HG03045 (cell line): ENCODE data around the gene TTC28.
"Not testable (repeated sequence)": the region's sequence is repeated elsewhere in the genome, so short reads cannot be mapped to it uniquely, and the experiment has no call there.

Source experiments
- ATAC-seq: cut with Tn5 transposase; IDR thresholded peaks from one replicate; pipeline ENCODE4 v1.9.1; 2021; ENCODE audit warnings: mild to moderate bottlenecking, moderate library complexity; ENCODE audit not compliant: unreplicated experiment

TTC28 gene

DNA sequence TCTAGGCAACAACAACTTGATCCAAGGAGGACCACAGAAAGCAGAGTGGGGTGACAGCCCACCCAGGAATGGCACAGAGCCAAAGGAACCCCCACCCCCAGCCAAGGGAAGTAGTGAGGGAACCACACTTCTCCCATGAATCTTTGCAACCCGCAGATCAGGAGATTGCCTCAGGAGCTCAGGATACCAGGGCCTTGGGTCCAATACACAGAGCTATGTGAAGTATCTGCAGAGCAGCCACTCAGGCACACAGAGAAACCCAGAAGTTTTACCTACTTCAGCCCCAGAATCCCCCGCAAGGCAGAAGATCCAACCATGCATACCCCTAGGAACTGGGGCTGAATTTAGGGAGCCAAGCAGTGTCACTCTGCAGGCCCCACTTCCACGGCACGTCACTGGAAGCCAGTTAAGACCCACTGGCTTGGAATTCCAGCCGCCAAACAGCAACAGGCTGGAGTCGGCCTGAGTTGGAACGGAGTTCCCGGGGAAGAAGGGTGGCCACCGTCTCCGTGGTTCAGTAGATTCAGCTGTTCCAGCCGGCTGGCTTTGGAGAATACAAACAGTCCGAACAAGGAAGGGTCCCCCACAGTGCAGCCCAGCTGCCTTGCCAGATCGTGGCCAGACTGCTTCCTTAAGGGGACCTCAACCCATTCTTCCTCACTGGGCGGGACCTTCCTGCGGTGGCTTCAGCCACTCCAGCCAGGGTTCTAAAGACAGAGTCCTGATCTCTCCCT lies 174.1 kb downstream of the TTC28 start:
- no peak for ATAC-seq

DNA sequence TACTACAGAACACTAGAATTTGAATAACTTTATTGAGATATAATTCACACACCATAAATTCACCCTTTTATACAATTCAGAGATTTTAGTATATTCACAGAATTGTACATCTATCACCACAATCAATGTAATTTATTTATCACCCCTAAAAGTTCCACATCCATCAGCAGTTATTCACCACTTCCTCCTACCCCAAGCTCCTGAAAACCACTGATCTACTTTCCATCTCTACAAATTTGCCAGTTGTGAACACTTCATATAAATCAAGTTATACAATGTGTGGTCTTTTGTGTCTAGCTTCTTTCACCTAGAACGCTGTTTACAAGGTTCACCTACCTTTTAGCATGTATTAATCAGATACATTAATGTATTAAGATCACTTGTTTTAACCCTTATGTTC lies 179.6 kb downstream of the TTC28 start:
- ATAC-seq = no peak

DNA sequence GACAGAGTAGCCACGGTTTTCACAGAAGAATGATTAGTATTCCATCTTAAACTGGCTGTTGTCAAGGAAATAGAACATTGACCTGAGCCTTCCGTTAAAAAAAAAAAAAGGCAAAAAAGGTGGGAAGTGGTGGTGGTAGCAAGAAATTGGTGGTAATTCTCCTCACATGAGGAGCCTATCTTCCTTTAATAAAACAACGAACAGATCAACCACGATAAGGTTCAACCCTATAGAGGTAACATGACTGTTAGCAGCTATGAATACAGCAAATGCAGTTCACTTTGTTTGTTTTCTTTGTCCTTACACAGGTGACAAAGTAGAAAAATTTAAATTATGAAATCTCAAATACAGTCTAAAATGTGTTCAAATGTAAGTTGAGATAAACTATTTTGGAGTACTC lies 181.6 kb downstream of the TTC28 start:
- no peak for ATAC-seq

DNA sequence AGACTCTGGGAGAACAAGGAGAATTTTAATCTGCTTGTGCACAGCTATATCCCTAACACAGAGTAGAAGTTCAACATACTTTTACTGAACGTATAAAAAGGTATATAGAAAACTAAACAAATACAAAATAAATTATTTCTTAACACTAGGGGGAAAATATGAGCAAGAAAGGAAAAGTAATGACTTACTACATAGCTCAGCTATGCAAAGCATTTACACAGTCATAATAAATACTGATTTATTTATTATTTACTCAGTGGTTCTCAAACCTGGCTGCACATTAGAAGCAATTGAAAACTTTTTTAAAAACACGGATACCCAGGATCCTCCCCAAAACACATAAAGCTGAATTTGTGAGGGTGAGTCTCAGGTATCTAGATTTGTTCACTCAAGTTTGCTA lies 182.5 kb downstream of the TTC28 start:
- no peak for ATAC-seq

DNA sequence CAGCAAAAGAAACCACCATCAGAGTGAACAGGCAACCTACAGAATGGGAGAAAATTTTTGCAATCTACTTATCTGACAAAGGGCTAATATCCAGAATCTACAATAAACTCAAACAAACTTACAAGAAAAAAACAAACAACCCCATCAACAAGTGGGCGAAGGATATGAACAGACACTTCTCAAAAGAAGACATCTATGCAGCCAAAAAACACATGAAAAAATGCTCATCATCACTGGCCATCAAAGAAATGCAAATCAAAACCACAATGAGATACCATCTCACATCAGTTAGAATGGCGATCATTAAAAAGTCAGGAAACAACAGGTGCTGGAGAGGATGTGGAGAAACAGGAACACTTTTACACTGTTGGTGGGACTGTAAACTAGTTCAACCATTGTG lies 188.4 kb downstream of the TTC28 start:
- ATAC-seq = not testable (repeated sequence)

DNA sequence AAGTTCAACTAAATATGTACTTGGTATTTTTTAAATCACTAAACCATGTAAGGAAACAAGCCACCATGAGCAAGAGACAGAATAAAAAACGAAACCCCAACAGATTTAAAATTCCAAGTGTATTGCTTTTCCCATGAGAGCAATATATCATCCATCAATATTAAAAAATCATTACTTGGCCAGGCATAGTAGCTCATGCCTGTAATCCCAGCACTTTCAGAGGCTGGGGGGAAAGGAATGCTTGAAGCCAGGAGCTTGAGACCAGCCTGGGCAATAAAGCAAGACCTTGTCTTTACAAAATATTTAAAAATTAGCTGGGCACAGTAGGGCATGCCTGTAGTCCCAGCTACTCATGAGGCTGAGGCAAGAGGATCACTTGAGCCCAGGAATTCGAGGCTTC lies 190.8 kb downstream of the TTC28 start:
- no peak for ATAC-seq

DNA sequence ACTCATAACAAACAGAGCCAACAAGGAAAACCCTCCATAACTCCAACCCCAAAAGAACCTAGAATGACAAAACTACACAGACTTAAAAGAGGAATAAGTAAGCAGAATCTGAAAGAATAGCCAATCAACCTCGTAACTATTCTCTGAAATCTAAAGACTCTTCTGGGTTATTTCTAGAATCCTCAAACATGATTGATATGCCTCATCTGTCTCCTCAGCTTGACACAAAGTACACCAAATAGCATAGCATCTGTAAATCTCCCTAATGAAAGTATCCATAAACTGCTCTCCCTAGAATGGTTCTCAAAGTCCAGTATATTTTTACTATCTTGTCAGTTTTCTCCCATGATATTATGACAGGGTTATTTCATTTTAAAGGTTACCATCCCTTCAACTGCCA lies 195.0 kb downstream of the TTC28 start:
- ATAC-seq = no peak

DNA sequence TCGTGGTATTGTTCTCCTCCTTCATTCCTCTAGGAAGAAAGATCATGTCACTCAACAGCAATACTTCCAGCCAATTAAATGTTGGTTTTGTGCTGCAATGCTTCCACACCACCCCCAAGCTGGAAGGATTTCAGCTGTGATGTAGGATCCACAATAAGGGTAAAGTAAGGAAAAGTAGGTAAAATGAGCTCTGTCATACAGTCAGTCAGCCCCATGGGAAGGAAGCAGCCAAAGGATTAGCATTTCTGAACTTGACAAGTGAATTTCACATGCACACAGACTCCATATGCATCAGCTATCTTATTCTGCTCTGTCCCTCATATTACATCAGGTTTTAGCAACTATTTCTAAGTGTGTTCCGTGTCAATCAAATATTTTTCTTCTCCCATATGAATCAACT lies 197.9 kb downstream of the TTC28 start:
- no peak for ATAC-seq

DNA sequence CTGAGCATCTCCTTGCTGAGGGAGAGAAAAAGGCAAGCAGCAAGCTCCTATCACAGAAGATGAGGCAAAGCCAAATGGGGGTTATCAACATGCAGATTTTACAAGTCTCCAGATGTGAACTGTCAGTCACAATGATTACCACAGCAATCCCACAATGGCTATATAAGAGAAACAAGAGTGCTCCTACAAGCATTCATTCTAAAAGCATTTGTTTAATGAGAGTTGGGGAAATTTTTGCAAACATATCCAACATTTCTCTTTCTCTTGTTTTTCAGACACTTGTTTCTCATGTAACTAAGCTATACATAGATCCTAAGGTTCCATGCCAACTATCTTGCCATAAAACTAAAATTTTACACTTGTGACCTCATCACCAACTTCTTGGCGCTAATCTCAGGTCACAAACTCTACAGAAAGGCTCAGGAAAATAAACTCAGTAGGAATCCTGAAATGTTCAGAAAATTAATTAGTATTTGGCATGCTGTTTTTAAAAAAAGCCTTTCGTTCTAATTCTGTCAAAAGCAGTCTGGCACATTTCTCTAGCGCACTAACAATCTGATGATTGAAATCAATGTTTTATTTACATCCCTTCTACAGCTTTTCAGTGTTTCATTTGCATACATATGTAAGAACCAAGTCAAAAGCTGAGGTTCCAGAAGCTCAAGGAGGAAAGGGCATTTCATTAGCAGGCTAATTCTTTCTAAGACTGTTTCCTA lies 199.5 kb downstream of the TTC28 start:
- no peak for ATAC-seq

DNA sequence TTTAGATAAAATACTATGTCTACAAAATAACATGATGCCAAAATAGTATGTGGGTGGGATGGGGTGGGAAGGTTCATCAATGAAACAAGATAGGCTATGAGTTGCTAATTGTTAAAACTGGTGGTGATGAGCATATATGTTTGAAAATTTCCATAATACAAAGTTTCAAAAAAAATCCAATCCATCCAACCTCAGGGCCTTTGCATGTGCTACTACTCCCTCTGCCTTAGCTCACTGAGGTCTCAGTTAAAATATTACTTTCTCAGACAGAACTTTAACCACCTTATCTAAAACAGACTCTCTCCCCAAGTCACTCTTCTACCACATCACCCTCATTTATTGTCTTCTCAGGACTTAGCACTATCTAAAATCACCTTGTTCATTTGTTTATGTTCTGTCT lies 201.1 kb downstream of the TTC28 start:
- ATAC-seq = no peak

DNA sequence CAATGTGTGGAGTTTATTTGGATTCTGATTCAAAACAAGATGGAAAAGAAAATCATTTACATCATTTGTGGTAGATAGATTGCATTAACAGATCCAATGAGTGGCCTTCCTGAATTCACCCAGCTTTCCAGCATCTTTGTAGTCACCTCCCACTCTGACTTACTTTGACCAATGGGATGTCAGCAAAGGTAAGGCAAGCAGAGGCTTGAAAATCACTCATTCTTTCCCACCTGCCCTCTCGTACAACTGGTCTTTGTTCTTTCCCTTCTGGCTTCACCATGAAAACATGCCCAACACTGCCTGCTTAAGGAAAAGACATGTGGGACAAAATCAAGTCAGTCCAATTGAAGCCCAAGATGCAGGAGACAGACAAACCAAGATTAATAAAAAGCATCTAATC lies 202.1 kb downstream of the TTC28 start:
- ATAC-seq = no peak

DNA sequence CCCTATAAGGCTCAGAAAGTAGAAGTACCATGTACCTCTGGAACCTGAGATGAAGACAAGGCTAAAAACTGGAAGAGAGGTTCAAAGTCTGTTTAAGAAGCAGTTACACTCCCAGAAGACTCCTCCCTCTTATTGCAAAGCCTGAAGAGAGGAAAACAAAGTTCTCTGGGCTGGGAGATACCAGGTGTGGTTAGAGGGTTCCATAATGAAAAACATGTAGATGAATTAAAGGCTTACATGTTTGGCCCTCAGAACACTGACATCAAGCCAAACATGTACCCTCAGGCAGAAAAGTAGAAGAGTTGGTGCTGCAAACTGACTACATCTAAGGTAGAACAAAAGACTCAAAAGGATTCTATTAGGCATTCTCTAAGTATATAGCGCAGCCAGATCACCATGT lies 205.3 kb downstream of the TTC28 start:
- no peak for ATAC-seq

DNA sequence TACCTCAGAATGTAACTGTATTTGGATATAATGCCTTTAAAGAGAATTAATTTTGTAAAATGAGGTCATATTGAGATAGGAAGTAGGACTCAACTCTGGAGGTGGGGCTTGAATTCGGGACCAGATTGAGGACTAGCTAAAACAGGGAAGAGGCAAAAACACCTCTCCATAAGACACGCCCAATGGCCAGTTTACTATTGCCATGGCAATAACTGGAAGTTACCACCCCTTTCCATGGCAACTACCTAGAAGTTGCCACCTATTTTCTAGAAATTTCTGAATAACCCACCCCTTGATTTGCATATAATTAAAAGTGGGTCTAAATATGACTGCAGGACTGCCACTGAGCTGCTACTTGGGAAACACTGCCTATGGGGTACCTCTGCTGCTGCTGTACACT lies 206.4 kb downstream of the TTC28 start:
- ATAC-seq = no peak

DNA sequence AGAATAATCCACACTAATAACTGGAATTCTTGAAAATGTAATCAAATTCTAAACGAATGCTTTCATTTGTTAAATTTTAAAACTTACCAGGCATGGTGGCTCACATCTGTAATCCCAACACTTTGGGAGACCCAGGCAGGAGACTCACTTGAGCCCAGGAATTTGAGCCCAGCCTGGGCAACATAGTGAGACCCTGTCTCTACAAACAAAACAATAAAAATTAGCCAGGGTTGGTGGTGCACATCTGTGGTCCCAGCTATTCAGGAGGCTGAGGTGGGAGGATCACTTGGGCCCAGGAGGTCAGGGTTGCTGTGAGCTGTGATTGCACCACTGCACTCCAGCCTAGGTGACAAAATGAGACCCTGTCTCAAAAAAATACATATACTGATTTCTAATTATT lies 212.6 kb downstream of the TTC28 start:
- not testable (repeated sequence) for ATAC-seq

DNA sequence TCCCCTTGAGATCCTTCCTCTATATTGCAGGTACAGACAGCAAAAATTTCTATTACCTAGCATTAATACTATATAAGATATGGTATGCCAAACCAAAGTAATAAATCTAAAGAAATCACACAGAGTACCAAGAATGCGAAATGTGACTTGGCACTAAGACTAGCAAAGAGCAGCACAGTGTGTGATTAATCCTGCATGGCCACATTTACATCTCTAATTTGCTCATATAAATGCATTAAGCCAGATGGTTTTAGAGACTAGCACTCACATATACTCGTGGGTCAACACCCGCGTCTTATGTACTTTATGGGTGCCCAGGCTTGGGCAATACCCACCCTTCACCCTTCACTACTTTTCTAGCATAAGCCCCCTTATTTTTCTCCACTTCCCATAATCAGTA lies 213.2 kb downstream of the TTC28 start:
- no peak for ATAC-seq

DNA sequence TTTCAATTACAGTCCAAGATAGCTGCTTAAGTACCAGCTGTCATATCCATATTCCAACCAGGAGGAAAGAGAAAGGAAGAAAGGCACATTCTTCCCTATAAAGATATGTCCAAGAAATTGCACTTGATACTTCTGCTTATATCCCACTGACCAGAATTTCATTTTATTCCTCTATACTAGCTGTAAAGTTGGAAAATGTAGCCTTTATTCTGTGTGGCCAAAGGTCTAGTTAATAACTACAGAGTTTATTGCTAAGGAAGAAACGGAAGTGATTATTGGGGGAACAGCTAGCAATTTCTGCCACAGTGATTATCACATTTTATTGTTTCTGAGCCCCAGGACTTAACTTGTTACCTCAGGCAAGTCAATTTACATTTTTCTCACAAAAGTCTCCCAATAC lies 213.8 kb downstream of the TTC28 start:
- ATAC-seq = no peak

DNA sequence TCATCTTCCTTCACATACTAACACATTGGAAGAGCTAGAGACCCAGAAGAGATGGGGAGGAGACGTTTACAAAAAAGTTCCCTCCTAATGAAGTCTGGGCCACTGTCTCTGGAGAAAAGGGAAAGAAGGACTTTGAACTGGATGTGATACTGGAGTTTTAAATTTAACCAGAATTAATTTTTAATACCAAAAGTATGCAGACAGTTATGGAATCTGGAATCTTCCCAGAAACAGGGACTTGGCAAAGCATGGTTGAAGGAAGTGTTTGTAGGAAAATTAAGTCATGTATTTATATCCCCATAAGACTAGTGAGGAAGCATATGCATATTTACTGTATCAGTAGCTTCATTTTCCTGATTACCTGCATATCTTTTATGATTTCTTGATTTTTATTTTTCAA lies 215.5 kb downstream of the TTC28 start:
- no peak for ATAC-seq

DNA sequence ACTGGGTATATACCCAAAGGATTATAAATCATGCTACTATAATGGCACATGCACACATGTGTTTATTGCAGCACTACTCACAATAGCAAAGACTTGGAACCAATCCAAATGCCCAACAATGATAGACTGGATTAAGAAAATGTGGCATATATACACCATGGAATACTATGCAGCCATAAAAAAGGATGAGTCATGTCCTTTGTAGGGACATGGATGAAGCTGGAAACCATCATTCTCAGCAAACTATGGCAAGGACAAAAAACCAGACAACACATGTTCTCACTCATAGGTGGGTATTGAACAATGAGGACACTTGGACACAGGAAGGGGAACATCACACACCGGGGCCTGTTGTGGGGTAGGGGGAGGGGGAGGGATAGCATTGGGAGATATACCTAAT lies 216.2 kb downstream of the TTC28 start:
- ATAC-seq = not testable (repeated sequence)

DNA sequence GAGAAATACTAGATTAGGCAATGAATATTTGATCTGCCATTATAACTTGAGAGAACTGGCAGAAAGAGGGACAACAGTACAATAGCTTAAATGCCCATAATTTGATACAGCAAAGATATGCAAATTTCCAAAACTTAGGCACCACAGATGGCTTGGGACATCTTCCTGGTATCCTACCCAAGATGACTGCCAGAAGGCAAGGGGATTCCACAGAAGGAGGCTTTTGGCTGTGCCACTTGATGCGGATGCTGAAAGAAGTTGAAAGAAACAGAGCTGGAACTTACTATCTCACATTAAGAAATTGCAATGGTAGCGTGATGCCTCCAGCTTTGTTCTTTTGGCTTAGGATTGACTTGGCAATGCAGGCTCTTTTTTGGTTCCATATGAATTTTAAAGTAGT lies 216.7 kb downstream of the TTC28 start:
- ATAC-seq = no peak

DNA sequence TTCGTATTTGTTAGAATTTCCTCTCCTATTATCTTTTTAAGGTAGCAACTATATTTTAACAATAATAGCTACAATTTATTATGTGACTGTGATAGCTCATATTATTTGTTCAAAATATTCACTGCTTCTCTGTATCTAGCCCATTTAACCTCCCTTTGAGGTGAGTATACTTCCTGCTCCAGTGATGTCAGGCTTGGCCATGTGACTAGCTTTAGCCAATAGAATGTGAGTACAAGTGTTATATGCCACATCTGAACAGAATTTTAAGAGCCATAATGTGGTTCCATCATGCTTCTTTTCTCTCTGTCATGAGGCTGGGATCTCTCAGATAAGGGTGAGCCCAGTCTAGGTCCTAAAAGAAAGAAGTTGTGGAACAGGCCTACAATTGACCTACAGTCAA lies 217.6 kb downstream of the TTC28 start:
- no peak for ATAC-seq

DNA sequence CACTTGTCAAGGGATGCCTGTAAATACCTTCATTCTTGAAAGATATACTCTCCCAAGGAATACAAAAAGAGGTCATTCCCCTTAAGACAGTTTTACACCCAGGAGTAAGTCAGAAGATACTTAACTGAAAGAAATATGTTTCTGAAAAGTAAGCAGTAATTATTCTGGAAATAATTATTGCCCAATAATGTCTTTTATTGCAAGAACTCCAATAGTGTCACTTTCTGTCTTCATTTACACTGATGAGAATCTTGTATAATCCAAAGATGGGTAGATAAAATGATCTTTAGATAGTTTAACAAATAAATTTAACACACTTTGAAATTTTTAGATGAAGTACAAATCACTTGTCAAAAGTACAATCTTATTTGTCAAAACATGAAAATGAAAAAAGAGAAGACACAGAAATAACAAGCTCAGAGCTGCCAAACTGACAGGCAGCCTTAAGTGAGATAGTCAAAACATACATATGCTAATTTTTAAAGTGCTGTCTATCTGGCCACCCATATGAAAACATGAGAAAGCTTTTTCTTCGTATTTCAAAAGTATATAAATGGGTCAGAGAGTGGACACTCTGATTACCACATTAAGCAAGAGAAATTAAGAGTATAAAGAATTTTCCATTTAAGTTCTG lies 225.1 kb downstream of the TTC28 start:
- ATAC-seq = no peak

DNA sequence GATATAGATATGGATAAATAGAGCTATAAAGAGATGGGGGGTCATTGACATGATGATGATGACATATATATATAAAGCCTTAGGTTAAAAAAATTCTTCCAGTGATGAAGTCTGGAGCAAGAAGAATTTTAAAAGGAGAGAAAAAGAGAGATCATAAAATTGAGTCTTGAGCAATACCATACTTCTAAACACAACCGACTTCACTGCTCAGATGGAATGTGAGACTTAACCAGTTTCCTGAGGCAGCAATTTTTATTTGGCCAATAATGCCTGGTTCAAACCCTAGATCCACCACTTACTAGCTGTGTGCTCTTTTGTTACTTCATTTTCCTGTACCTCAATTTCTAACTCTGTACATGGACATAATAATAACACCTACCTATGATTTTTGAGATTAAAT lies 229.5 kb downstream of the TTC28 start:
- ATAC-seq = no peak
